ENCODE measurements around the gene RASL11A.
A peak's percentile ranks its signal among the peaks of the same experiment; 100 is the strongest.
"Not testable (repeated sequence)": the region's sequence is repeated elsewhere in the genome, so short reads cannot be mapped to it uniquely, and the experiment has no call there.

Gene RASL11A

DNA sequence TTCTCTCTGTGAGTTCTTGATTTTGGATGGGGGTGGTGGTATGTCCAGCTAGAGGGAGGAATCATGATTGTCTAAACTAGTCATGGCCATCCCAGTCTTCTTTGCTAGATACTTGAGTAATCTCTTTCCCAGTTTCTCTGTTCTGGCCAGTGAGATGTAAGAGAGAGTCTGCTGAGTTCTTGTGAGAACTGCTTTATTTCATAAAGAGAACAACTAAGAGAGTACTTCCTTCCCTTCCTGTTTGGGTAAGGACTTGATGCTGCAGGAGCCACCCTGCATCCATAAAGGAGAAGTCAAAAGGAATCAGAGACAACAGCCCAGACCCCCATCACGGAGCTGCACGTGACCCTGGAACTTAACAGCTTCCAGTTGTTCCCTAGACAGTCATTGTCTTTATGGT lies 3.0 kb upstream of the RASL11A start:
- DNase-seq (ENCODE audit: low read depth in 3 of 3) = no peak

DNA sequence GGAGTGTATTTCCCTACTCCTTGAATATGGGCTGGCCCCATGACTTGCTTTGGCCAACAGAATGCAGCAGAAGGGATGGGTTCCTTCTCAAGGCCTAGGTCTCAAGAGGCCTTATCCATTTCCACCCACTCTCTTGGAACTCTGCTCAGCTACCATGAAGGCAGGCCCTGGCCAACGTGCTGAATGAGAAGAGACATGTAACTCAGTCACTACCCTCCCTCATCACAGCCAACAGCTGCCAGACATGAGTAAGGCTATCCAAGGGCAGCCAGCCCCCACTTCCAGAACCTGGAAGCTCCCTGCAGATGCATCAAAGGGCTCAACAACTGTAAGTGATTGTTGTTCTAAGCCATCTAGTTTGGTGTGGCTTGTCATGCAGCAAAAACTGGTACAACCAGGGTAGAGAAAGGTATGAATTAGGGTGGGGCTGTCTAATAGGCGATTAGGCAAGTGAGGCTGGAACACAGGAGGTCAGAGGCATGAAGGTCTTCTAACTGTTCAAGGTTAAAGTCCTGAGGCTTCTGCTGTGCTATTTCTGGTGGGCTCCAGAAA lies 1.4 kb upstream of the RASL11A start:
- no peak for DNase-seq (ENCODE audit: low read depth in 3 of 3)

- DNase-seq (ENCODE audit: low read depth in 3 of 3) = no peak
Measured at GRCh38 chr13:27271570-27272096, 1.0 kb downstream of the RASL11A start.

DNA sequence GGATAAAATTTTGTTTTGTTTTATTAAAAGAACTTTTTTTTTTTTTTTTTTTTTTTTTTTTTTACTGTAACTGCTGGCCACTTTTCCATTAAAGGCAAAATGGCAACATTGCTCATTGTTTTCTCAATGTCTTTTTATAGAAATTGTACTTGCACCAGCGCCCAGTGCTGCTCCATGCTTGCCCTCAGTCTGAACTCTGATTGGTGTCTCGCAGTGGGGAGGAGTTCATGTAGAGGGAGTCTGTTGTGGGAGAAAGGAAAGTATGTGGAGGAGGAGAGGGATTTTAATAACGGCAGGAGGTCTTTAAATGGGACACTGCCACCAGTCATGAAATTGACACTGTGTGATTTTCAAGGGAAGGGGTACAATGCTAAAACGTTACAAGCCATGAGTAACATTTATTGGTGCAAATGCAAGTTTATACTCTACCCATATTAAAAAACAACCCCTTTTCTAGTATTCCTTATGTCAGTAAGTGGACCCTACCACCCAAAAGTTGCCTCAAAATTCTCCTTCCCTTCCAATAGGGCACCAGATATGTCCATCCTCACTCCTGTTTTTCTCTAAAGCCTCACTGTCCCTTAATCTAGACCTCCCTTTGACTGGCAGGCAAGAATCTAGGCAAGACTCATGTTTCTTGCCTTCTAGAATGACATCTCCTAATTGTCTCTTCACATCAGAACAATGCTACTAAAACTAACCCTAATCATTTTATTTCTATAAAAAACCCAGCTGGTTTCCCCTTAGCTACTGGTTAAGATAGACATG lies 3.2 kb downstream of the RASL11A start:
- DNase-seq (ENCODE audit: low read depth in 3 of 3) = no peak

- no peak for DNase-seq (ENCODE audit: low read depth in 3 of 3)
Measured at GRCh38 chr13:27274631-27275030, 4.0 kb downstream of the RASL11A start.

DNA sequence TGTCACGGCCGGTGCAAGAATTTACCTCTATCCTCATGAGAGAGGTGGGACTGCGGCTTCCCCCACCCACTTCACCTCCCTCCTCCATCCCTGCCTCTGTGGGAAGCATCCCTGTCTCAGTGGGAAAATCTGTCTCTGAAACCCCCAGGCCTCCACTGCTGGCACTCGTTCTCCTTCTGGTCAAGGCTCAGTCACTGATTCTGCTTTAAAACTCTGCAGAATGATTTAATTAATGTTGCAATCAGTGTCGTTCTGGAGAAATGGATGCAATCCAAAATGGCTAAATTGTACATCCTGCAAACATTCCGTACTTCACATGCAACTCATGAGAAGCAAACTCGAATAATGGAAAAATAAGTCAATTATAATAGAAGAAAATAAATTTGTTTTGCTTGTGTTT lies 5.6 kb downstream of the RASL11A start:
- no peak for DNase-seq (ENCODE audit: low read depth in 3 of 3)

DNA sequence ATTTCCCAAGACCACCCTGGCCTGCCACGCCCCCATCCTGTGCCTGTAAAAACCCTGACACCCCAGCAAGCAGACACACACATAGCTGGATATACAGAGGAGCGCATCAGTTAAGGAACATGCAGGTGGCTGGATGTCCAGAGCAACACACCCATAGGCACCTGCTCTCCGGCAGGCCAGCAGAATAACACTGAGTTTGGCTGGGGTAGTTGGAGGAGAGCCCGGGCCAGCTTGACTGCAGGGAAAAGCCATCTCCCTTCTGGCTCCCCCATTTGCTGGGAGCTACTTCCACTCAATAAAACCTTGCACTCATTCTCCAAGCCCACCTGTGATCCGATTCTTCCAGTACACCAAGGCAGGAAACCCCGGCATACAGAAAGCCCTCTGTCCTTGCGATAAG lies 8.9 kb downstream of the RASL11A start:
- DNase-seq (ENCODE audit: low read depth in 3 of 3) = no peak

- DNase-seq (ENCODE audit: low read depth in 3 of 3) = no peak
Measured at GRCh38 chr13:27280009-27280656, 9.5 kb downstream of the RASL11A start.

DNA sequence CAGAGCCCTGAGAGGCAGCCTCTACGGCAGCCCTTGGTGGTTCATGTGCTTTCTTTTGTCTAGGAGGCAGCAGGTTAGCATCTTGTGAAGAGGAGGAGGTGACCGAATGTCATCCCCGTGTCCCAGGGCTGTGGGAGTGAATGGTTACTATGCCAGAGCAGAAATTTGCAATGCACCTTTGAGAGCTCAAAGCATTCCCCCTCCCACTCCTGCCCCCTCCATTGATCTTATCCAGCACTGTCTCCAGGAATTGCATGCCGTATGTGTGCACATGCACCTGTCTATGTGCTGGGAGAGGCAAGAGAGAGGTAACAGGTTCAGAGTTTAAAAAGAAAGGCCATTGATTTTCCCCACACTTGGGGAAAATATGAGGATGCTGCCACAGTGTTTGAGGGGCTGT lies 10.2 kb downstream of the RASL11A start:
- no peak for DNase-seq (ENCODE audit: low read depth in 3 of 3)

- DNase-seq (ENCODE audit: low read depth in 3 of 3) = no peak
Measured at GRCh38 chr13:27281420-27281819, 10.8 kb downstream of the RASL11A start.

DNA sequence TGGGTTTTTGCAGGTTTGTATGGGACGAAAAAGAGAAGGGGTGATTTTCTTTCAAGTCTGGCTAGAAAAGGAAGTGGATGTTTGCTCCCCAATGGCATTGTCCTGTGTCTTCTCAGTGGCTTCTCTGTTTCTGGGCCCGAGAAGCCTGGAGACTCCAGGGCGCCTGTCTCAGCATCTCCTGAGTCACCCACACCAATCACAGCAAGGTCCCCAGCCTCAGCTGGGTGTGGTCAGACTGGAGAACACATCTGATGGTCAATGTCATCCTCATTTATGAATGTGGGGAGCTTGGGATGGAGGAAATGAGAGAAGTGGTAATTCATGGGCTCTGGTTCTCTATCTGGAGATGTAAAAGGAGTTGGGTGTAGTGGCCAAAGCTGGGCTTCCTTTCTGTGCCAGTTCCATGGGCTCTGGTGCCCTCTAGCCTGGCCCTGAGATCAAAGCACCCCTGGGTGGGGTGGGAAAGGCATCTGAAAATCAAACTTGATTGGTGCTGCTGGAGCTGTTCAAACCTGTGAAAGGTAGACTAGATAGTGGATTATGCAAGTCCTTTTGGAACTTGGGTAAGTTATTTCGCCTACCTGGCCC lies 13.4 kb downstream of the RASL11A start:
- no peak for DNase-seq (ENCODE audit: low read depth in 3 of 3)

GRCh38 chr13:27288392-27288791 lies 17.8 kb downstream of the RASL11A start:
- no peak for DNase-seq (ENCODE audit: low read depth in 3 of 3)

GRCh38 chr13:27289011-27289665 lies 18.5 kb downstream of the RASL11A start:
- no peak for DNase-seq (ENCODE audit: low read depth in 3 of 3)

- no peak for DNase-seq (ENCODE audit: low read depth in 3 of 3)
Measured at GRCh38 chr13:27290715-27291114, 20.1 kb downstream of the RASL11A start.

DNA sequence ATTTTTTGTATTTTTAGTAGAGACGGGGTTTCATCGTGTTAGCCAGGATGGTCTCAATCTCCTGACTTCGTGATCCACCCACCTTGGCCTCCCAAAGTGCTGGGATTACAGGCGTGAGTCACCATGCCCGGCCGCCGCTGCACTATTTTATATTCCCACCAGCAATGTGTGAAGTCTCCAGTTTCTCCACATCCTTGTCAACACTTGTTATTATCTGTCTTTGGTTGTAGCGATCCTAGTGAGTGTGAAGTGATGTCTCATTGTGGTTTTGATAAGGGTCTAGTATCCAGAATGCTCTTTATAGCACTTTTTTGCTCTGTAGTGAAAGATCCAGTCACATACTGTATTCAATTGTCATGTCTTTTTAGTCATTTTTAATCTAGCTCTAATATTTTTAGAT lies 21.3 kb downstream of the RASL11A start:
- DNase-seq (ENCODE audit: low read depth in 3 of 3) = not testable (repeated sequence)

- DNase-seq (ENCODE audit: low read depth in 3 of 3) = no peak
Measured at GRCh38 chr13:27293076-27293691, 22.6 kb downstream of the RASL11A start.

DNA sequence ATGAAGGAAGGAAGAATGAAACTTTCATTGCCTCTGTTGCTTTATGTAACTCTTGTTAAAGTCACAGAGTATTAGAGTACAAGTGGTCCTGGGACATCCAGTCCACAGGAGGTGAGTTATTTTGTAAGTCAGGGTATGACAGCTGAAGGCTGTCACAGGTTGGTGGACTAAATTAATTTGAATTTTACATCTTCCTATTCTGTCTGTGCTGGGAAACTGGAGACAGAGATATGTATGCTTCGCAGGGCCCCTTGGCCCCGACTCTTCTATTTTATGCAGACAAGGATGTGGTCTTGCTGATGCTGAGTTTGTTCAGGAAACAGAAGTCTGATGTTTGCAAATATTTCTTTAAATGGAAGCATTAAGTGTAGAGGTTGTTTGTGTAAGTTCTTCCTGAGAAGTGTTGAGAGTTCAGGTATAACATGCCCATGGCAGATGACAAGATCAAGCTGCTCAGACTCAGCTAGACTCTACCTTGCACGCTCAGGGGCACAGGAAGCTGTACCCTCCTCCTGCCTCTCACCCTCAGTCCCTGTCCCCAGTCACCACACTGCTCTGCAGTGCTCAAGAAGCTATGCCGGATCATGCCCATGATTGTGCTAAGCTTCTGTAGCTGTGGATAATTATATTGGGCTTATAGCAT lies 23.4 kb downstream of the RASL11A start:
- DNase-seq (ENCODE audit: low read depth in 3 of 3) = no peak

DNA sequence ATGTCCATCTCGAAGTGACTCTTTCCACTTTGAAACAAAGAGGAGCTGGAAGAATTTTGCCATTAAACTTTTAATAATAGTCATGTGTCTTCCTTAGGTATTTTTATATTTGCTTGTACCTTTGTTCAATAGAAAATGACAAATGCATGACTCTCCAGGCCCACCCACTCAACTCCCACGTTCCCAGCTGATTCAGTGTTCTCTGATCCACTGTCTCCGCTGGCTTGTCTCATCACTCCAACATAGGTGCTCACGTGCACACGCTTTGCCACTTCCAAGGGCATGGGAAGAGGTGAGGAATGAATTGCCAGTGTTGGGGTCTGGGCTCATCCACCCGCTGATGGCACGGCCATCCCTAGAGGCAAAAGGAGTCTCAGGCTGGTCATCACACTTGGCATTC lies 24.5 kb downstream of the RASL11A start:
- DNase-seq (ENCODE audit: low read depth in 3 of 3) = peak in 1 of 3 experiments; percentile 14

DNA sequence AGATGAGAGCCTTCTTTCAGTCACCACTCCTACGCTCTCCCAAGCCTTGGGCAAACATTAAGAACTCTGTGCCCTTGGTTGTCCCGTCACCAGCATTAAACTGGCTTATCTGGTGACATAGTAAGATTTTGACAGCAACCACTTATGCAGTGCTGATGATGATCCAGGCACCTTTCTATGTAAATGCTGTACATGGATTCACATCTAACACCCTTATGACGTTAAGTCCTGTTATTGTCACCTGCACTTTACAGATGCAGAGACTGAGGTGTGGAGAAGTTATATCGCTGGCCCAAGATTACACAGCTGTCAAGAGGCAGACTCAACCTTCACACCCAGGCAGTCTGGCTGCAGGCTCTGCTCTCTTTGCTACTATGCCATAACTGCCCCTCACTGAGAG lies 25.0 kb downstream of the RASL11A start:
- no peak for DNase-seq (ENCODE audit: low read depth in 3 of 3)

DNA sequence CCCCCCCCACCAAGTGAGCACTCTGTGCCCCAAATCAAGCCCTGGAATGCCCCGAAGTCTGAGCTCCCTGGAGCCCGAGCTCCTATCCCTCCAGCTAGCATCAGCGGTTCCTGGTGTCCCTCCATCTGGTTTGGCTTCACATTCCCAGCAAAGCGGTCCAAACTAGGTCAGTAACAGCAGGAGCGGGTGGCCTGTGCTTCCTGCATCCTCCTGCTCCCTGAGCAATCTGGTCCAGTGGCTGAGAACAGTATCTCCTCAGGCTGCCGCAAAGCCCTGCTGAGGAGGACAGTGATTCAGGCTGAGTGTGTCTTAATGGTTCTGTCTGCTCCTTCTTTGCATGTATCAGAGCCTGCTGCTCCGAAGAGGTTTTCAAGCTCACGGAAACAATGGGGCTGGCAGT lies 25.9 kb downstream of the RASL11A start:
- DNase-seq (ENCODE audit: low read depth in 3 of 3) = no peak

DNA sequence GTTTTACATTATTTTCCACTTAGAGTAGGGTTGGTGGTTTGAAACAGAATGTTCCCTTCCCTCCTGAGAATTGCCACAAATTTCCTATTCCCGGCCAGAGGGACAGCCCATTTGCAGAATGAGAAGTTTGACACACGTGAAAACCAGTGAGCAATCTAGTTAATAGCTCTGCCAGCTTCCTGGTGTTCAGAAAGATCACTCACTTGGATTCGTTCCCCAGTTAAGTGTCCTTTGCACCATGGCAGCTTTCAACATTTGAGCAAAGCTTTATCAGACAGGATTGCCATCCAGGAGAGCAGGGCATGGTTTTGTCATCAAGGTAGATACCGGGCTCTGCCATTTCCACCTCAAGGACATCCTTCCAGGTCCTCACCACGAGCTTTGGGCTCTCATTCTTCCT lies 28.2 kb downstream of the RASL11A start:
- DNase-seq (ENCODE audit: low read depth in 3 of 3) = no peak

Data from stimulated activated CD4-positive, alpha-beta T cell treated with anti-CD3 and anti-CD28 coated beads, TNF-alpha, amount 100 ng/mL, for 24 hours (primary cell).